Measurements from ENCODE around the gene LMF2.
A peak's percentile ranks its signal among the peaks of the same experiment; 100 is the strongest.

Gene LMF2

GRCh38 chr22:50507991-50508884 lies 736 bp upstream of the LMF2 start, which contains the start of gene NCAPH2:
NCAPH2 (plus strand) TSS chr22:50508224; CDS start chr22:50508338, 114 bp downstream.
- peak; percentile 70 for TF ChIP-seq POLR2A (IDR thresholded peaks at IDR 0.05; ENCODE audit: extremely low read depth, insufficient read length)
- TF ChIP-seq MAX (IDR thresholded peaks at IDR 0.05; ENCODE audit: low read depth, low read length): peak; percentile 47; the same call in 1 of the 2 replicates
- TF ChIP-seq MYC (IDR thresholded peaks at IDR 0.05; ENCODE audit: low read depth, low read length): no peak
- TF ChIP-seq CTCF (IDR thresholded peaks at IDR 0.05; ENCODE audit: low read depth, low read length): no peak
- DNase-seq (ENCODE audit: low read depth): peak; percentile 95
- peak within 1 kb of the TSS; percentile 90 for H3K4me3 ChIP-seq (ENCODE audit: low read depth, low read length)

- H3K4me3 ChIP-seq (ENCODE audit: low read depth, low read length): peak overlapping the region; percentile 90
- DNase-seq (ENCODE audit: low read depth): peak; percentile 33
- no peak for TF ChIP-seq MYC (IDR thresholded peaks at IDR 0.05; ENCODE audit: low read depth, low read length)
- TF ChIP-seq CTCF (IDR thresholded peaks at IDR 0.05; ENCODE audit: low read depth, low read length): no peak
- no peak for TF ChIP-seq POLR2A (IDR thresholded peaks at IDR 0.05; ENCODE audit: extremely low read depth, insufficient read length)
- no peak for TF ChIP-seq MAX (IDR thresholded peaks at IDR 0.05; ENCODE audit: low read depth, low read length)
Observed at GRCh38 chr22:50506611-50507420, 686 bp downstream of the LMF2 start.

- no peak for TF ChIP-seq CTCF (IDR thresholded peaks at IDR 0.05; ENCODE audit: low read depth, low read length)
- TF ChIP-seq MYC (IDR thresholded peaks at IDR 0.05; ENCODE audit: low read depth, low read length): no peak
- no peak for TF ChIP-seq POLR2A (IDR thresholded peaks at IDR 0.05; ENCODE audit: extremely low read depth, insufficient read length)
- no peak for TF ChIP-seq MAX (IDR thresholded peaks at IDR 0.05; ENCODE audit: low read depth, low read length)
- H3K4me3 ChIP-seq (ENCODE audit: low read depth, low read length): no peak overlapping the region
- DNase-seq (ENCODE audit: low read depth): no peak
Observed at GRCh38 chr22:50505776-50506610, 1.5 kb downstream of the LMF2 start.

- DNase-seq (ENCODE audit: low read depth): no peak
- H3K4me3 ChIP-seq (ENCODE audit: low read depth, low read length): no peak overlapping the region
- TF ChIP-seq POLR2A (IDR thresholded peaks at IDR 0.05; ENCODE audit: extremely low read depth, insufficient read length) (no peak), CTCF (IDR thresholded peaks at IDR 0.05; ENCODE audit: low read depth, low read length) (no peak), MAX (IDR thresholded peaks at IDR 0.05; ENCODE audit: low read depth, low read length) (no peak), MYC (IDR thresholded peaks at IDR 0.05; ENCODE audit: low read depth, low read length) (no peak)
Observed at GRCh38 chr22:50505276-50505775, 2.2 kb downstream of the LMF2 start.

Data from NB4 (cell line).